ENCODE measurements around the gene SMARCD1. TPM values are rescaled to one million over a fixed set of nuclear protein-coding genes. Genes with fewer than 3 reads are reported as not detected.

SMARCD1 gene
- total RNA-seq, 4 donors from 2014 or later: 20.3 to 72.4 (median 45.2) TPM

DNA sequence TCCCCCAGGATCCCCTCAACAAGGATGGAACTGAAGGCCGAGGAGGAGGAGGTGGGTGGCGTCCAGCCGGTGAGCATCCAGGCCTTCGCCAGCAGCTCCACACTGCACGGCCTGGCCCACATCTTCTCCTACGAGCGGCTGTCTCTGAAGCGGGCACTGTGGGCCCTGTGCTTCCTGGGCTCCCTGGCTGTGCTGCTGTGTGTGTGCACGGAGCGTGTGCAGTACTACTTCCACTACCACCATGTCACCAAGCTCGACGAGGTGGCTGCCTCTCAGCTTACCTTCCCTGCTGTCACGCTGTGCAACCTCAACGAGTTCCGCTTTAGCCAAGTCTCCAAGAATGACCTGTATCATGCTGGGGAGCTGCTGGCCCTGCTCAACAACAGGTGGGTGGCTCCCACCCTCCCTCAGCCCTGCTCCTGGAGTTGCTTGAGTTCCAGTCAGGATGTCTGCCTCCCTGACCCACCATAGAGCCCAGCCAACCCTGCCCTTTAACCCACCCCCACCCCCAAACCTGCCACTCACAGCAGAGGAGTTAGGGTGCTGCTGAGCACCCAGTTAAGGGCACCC is 26.3 kb upstream of the SMARCD1 start:
- TF ChIP-seq POLR2A (IDR thresholded peaks at IDR 0.05; ENCODE audit: low read depth): no peak
- no peak for TF ChIP-seq POLR2AphosphoS5 (IDR thresholded peaks at IDR 0.05)
- TF ChIP-seq, protein P1, sequence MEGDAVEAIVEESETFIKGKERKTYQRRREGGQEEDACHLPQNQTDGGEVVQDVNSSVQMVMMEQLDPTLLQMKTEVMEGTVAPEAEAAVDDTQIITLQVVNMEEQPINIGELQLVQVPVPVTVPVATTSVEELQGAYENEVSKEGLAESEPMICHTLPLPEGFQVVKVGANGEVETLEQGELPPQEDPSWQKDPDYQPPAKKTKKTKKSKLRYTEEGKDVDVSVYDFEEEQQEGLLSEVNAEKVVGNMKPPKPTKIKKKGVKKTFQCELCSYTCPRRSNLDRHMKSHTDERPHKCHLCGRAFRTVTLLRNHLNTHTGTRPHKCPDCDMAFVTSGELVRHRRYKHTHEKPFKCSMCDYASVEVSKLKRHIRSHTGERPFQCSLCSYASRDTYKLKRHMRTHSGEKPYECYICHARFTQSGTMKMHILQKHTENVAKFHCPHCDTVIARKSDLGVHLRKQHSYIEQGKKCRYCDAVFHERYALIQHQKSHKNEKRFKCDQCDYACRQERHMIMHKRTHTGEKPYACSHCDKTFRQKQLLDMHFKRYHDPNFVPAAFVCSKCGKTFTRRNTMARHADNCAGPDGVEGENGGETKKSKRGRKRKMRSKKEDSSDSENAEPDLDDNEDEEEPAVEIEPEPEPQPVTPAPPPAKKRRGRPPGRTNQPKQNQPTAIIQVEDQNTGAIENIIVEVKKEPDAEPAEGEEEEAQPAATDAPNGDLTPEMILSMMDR (IDR thresholded peaks at IDR 0.05): no peak
- TF ChIP-seq EP300 (IDR thresholded peaks at IDR 0.05): no peak
- Histone ChIP-seq H3K27me3 (peaks cover 0 to 10% (median 0%) of the 10 kb centered on the region in 4 donors), H3K36me3 (no peaks in the 10 kb centered on the region), H3K4me1 (peaks cover 20 to 32% (median 26%) of the 10 kb centered on the region in 4 donors), H3K4me3 (no peak overlapping the region), H3K9me3 (no peaks in the 10 kb centered on the region), H3K27ac (replicated peaks in 1 of 4) (no peak overlapping the region)
- DNase-seq (ENCODE audit: extremely low spot score): no peak
- intact Hi-C loops (cut with DNase I): no loop called here
- 89% methylated on average over 14 of the region's 15 CpGs for WGBS

DNA sequence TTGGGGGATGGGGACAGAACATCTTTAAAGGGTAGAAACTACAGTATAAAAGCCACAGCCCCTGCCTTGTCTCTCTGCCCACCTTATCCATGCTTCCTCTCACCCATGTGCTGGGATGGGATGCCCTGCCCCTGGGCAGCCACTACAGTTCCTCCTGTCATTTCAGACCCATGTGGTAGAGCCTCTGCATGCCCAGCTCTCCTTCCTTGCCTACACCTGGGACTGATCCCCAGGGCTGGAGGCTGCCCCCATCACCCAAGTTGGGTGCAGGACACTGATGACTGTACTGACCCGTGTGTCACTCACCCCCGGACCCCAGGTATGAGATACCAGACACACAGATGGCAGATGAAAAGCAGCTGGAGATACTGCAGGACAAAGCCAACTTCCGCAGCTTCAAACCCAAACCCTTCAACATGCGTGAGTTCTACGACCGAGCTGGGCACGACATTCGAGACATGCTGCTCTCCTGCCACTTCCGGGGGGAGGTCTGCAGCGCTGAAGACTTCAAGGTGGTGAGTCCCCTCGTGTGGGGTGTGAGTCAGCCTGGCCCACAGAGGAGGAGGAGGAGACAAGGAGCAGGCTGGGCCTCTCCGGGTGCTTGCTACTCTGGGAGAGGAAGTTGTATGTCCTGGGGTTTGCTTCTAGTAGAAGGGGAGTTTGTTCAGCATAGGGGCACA is 25.6 kb upstream of the SMARCD1 start:
- WGBS: 84% methylated on average over 11 of the region's 12 CpGs
- Histone ChIP-seq H3K27me3 (peaks cover 0 to 10% (median 0%) of the 10 kb centered on the region in 4 donors), H3K9me3 (no peaks in the 10 kb centered on the region), H3K36me3 (no peaks in the 10 kb centered on the region), H3K4me3 (no peak overlapping the region), H3K4me1 (peaks cover 20 to 32% (median 26%) of the 10 kb centered on the region in 4 donors), H3K27ac (replicated peaks in 1 of 4) (no peak overlapping the region)
- no peak for DNase-seq (ENCODE audit: extremely low spot score)
- TF ChIP-seq EP300 (IDR thresholded peaks at IDR 0.05) (no peak), POLR2A (IDR thresholded peaks at IDR 0.05; ENCODE audit: low read depth) (no peak), POLR2AphosphoS5 (IDR thresholded peaks at IDR 0.05) (no peak)
- TF ChIP-seq, protein P1 (IDR thresholded peaks at IDR 0.05): no peak
- intact Hi-C loops (cut with DNase I): no loop called here

DNA sequence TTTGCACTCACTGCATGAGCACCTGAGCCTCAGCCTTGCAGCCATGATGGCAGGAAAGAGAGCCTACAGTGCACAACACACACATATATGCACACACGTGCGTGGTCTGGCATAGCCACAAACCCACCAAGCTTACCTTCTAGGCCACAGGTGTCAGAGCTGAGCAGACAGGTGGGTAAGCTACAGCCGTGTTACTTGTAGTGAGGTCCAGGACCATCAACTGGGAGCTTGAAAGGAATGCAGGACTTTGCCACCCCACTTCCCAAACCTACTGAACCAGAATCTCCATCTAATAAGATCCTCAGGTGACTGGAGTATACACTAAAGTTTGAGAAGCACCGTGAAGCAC is 25.0 kb upstream of the SMARCD1 start:
- DNase-seq (ENCODE audit: extremely low spot score): no peak
- Histone ChIP-seq H3K27me3 (peaks cover 0 to 10% (median 0%) of the 10 kb centered on the region in 4 donors), H3K4me3 (no peak overlapping the region), H3K9me3 (no peaks in the 10 kb centered on the region), H3K27ac (replicated peaks in 1 of 4) (no peak overlapping the region), H3K4me1 (peaks cover 20 to 32% (median 26%) of the 10 kb centered on the region in 4 donors), H3K36me3 (no peaks in the 10 kb centered on the region)
- WGBS: 80% methylated on average over 3 of the region's 4 CpGs
- intact Hi-C loops (cut with DNase I): no loop called here
- TF ChIP-seq, protein P1 (IDR thresholded peaks at IDR 0.05): no peak
- TF ChIP-seq POLR2AphosphoS5 (IDR thresholded peaks at IDR 0.05) (no peak), EP300 (IDR thresholded peaks at IDR 0.05) (no peak), POLR2A (IDR thresholded peaks at IDR 0.05; ENCODE audit: low read depth) (no peak)

DNA sequence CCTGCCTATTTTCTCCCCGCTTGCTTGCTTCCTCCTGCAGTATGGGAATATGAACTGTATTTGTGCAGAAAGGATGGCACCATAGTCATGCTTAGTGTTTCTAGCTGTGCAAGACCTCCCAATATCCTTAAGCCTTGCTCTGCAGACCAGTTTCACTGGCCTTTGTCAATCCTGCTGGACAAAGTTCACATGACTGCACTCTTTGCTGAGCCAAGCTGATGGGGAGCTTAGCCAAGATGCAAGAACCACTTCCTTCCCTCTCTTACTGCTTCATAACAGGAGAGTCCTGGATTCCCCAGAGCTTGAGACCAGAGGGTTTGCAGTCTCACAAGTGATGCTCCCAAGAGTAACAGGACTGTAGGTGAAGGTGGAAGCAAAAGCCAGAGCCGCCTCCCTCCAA is 24.0 kb upstream of the SMARCD1 start:
- Histone ChIP-seq H3K4me3 (no peak overlapping the region), H3K36me3 (no peaks in the 10 kb centered on the region), H3K27me3 (peaks cover 0 to 7% (median 0%) of the 10 kb centered on the region in 4 donors), H3K9me3 (no peaks in the 10 kb centered on the region), H3K4me1 (peaks cover 13 to 29% (median 24%) of the 10 kb centered on the region in 4 donors), H3K27ac (replicated peaks in 1 of 4) (no peak overlapping the region)
- WGBS: 85% methylated on average over 2 of the region's 2 CpGs
- intact Hi-C loops (cut with DNase I): no loop called here
- no peak for DNase-seq (ENCODE audit: extremely low spot score)
- TF ChIP-seq EP300 (IDR thresholded peaks at IDR 0.05) (no peak), POLR2A (IDR thresholded peaks at IDR 0.05; ENCODE audit: low read depth) (no peak)

DNA sequence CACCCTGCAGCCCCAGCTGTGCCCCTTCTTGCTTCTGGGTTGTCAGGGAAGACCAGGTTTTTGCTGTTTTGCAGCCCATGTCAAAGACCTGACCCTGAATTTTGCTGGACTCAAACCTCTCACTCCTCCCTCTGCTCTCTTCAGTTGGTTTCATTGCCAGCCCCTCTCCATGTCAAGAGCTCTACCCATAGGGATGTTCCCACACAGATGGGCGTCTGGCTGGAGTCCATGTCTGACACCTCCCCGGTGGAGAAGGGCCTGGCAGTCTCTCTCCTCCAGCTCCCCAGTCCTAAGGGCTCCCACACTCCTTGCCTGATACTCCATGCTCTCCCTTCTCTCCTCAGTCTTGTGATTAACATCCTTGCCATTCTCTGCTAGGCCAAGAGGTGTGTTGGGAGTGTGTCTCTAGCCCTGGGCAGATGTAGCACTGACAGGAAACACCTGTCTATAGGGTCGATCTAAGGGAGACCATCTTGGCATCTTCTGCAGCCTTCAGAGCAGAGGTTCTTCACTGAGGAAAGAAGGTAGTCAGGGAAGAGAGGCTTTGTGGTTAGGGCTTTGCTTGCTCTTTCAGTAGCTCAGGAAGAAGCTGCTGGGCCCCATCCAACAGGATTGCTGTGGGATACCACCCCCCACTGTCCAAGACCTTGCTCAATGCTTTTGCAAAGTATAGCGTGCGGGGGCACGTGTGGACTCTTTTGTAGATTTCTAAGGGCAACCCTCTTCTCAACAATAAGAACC is 23.0 kb upstream of the SMARCD1 start:
- no peak overlapping the region for H3K4me3 ChIP-seq
- no peaks in the 10 kb centered on the region for H3K9me3 ChIP-seq
- intact Hi-C loops (cut with DNase I): no loop called here
- DNase-seq (ENCODE audit: extremely low spot score): no peak
- WGBS: 69% methylated on average over 6 of the region's 6 CpGs
- peaks cover 4 to 27% (median 24%) of the 10 kb centered on the region in 4 donors for H3K4me1 ChIP-seq
- peaks cover 0 to 7% (median 0%) of the 10 kb centered on the region in 4 donors for H3K27me3 ChIP-seq
- TF ChIP-seq POLR2AphosphoS5 (IDR thresholded peaks at IDR 0.05) (no peak), POLR2A (IDR thresholded peaks at IDR 0.05; ENCODE audit: low read depth) (no peak), EP300 (IDR thresholded peaks at IDR 0.05) (no peak)
- TF ChIP-seq, protein P1 (IDR thresholded peaks at IDR 0.05): no peak
- H3K27ac ChIP-seq (replicated peaks in 1 of 4): no peak overlapping the region
- H3K36me3 ChIP-seq: no peaks in the 10 kb centered on the region

Measured in esophagus muscularis mucosa (tissue), 4 donors.